NCI-H526 treated with DMSO at 0.1 percent for 48 hours (cell line): ENCODE results near the gene MMEL1.
"Not testable (repeated sequence)": the region's sequence is repeated elsewhere in the genome, so short reads cannot be mapped to it uniquely, and the experiment has no call there.

Experiments used
- DNase-seq: peaks from one replicate; lab custom pipeline; 2025; lab: John Stamatoyannopoulos, UW

Gene MMEL1, protein sequence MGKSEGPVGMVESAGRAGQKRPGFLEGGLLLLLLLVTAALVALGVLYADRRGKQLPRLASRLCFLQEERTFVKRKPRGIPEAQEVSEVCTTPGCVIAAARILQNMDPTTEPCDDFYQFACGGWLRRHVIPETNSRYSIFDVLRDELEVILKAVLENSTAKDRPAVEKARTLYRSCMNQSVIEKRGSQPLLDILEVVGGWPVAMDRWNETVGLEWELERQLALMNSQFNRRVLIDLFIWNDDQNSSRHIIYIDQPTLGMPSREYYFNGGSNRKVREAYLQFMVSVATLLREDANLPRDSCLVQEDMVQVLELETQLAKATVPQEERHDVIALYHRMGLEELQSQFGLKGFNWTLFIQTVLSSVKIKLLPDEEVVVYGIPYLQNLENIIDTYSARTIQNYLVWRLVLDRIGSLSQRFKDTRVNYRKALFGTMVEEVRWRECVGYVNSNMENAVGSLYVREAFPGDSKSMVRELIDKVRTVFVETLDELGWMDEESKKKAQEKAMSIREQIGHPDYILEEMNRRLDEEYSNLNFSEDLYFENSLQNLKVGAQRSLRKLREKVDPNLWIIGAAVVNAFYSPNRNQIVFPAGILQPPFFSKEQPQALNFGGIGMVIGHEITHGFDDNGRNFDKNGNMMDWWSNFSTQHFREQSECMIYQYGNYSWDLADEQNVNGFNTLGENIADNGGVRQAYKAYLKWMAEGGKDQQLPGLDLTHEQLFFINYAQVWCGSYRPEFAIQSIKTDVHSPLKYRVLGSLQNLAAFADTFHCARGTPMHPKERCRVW

GRCh38 chr1:2632561-2633361, at the start of gene MMEL1:
Gene MMEL1, minus strand, starts transcription at chr1:2633016. Its CDS starts 3,532 bp downstream, at chr1:2629484.
- no peak for DNase-seq

- not testable (repeated sequence) for DNase-seq
These were observed 43.9 kb upstream of the MMEL1 start for GRCh38 chr1:2676726-2677125.

DNA sequence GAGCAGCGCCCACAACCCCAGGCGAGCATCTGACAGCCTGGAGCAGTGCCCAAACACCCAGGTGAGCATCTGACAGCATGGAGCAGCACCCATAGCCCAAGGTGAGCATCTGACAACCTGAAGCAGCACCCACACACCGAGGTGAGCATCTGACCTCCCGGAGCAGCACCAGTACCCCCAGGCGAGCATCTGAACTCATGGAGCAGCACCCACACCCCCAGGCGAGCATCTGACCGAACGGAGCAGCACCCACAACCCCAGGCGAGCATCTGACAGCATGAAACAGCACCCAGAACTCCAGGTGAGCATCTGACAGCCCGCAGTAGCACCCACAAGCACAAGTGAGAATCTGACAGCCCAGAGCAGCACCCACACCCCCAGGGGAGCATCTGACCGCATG, 38.8 kb upstream of the MMEL1 start:
- DNase-seq = not testable (repeated sequence)

- DNase-seq = not testable (repeated sequence)
These were observed 27.0 kb upstream of the MMEL1 start for GRCh38 chr1:2659806-2660205.

- DNase-seq = not testable (repeated sequence)
These were observed 25.1 kb upstream of the MMEL1 start for GRCh38 chr1:2657909-2658308.

GRCh38 chr1:2657124-2657523, 24.3 kb upstream of the MMEL1 start:
- not testable (repeated sequence) for DNase-seq

- DNase-seq = not testable (repeated sequence)
These were observed 23.0 kb upstream of the MMEL1 start for GRCh38 chr1:2655598-2656434.

DNA sequence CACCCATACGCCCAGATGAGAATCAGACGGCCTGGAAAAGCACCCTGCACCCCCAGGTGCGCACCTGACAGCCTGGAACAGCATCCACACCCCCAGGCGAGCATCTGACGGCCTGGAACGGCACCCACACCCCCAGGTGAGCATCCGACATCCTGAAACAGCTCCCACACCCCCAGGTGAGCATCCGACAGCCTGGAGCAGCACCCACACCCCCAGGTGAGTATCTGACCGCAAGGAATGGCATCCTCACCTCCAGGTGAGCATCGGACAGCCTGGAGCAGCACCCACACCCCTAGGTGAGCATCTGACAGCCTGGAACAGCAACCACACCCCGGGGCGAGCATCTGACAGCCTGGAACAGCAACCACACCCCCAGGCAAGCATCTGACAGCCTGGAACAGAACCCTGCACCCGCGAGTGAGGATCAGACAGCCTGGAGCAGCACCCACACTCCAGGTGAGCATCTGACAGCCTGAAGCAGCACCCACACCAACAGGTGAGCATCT, 21.7 kb upstream of the MMEL1 start:
- DNase-seq = not testable (repeated sequence)

DNA sequence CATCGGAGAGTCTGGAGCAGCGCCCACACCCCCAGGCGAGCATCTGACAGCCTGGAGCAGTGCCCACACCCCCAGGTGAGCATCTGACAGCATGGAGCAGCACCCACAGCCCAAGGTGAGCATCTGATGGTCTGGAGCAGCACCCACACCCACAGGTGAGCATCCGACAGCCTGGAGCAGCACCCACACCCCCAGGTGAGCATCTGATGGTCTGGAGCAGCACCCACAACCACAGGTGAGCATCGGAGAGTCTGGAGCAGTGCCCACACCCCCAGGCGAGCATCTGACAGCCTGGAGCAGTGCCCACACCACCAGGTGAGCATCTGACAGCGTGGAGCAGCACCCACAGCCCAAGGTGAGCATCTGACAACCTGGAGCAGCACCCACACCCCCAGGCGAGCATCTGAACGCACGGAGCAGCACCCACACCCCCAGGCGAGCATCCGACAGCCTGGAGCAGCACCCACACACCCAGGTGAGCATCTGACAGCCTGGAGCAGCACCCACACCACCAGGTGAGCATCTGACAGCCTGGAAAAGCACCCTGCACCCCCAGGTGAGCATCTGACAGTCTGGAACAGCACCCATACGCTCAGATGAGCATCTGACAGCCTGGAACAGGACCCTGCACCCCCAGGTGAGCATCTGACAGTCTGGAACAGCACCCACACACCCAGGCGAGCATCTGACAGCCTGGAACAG, 21.1 kb upstream of the MMEL1 start:
- not testable (repeated sequence) for DNase-seq

DNA sequence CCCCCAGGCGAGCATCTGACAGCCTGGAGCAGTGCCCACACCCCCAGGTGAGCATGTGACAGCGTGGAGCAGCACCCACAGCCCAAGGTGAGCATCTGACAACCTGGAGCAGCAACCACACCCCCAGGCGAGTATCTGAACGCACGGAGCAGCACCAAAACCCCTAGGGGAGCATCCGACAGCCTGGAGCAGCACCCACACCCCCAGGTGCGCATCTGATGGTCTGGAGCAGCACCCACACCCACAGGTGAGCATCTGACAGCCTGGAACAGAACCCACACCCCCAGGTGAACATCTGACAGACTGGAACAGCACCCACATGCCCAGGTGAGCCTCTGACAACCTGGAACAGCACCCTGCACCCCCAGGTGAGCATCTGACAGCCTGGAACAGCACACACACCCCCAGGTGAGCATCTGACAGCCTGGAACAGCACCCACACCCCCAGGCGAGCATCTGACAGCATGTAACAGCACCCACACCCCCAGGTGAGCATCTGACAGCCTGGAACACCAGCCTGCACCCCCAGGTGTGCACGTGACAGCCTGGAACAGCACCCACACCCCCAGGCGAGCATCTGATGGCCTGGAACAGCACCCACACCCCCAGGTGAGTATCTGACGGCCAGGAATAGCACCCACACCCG, 20.2 kb upstream of the MMEL1 start:
- not testable (repeated sequence) for DNase-seq

- not testable (repeated sequence) for DNase-seq
These were observed 19.5 kb upstream of the MMEL1 start for GRCh38 chr1:2652152-2652925.

DNA sequence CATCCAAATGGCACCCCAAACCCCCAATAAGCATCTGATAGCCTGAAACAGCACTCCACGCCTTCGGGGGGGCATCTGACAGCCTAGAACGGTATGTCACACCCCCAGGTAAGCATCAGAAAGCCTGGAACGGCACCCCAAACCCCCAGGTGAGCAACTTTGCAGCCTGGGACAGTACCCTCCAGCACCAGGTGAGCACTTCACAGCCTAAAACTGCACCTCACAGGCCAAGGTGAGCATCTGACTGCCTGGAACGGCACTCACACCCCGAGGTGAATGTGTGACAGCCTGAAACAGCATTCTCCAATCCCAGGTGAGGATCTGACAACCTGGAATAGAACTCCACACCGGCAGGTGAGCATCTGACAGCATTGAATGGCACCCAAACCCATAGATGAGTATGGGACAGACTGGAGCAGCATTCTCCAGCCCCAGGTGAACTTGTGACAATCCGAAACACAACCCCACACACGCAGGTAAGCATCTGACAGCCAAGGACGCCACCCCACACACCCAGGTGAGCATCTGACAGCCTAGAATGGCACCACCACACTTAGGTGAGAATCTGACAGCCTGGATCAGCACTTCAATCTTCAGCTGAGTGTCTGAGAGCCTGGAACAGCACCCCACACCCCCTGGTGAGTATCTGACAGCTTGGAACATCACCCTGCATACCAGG, 18.3 kb upstream of the MMEL1 start:
- no peak for DNase-seq

DNA sequence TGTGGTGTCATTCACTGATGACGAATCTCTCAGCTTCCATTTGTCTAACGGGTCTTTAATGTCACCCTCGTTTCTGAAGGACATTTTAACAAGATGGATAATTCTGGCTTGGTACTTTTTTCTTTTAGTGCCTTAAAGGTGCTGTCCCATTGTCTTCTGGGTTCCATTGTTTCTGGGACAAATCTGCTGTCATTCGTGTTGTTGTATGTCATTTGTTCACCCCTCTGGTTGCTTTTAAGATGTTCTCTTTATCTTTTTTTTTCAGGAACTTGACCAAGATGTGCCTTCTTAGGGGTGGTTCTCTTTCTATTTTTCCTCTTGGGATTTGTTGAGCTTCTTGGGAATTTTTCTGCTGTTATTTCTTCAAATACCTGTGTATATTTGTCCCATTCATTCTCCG, 14.0 kb upstream of the MMEL1 start:
- no peak for DNase-seq

GRCh38 chr1:2645776-2646175, 13.0 kb upstream of the MMEL1 start:
- no peak for DNase-seq

DNA sequence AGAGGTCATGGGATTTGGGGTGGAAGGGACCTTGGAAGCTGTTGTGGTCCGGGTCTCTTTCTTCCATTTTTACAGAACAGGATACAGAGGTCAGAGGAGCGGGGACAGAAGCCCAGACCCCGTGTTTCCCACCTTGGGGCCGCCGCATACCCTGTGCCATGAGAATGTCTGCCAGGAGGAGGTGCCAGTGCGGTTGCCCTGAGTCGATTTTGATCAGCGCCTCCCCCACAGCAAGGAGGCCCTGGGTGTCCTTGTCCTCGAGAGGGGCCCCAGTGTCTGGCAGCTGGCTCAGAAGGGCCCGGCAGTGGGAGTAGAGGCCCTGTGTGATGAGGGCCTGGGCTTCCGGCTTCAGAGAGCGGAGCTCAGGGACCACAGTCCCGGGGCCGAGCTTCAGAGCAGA, 12.3 kb upstream of the MMEL1 start:
- DNase-seq = no peak

GRCh38 chr1:2644591-2645101, 11.8 kb upstream of the MMEL1 start:
- DNase-seq = no peak

GRCh38 chr1:2644171-2644570, 11.4 kb upstream of the MMEL1 start:
- DNase-seq = no peak

DNA sequence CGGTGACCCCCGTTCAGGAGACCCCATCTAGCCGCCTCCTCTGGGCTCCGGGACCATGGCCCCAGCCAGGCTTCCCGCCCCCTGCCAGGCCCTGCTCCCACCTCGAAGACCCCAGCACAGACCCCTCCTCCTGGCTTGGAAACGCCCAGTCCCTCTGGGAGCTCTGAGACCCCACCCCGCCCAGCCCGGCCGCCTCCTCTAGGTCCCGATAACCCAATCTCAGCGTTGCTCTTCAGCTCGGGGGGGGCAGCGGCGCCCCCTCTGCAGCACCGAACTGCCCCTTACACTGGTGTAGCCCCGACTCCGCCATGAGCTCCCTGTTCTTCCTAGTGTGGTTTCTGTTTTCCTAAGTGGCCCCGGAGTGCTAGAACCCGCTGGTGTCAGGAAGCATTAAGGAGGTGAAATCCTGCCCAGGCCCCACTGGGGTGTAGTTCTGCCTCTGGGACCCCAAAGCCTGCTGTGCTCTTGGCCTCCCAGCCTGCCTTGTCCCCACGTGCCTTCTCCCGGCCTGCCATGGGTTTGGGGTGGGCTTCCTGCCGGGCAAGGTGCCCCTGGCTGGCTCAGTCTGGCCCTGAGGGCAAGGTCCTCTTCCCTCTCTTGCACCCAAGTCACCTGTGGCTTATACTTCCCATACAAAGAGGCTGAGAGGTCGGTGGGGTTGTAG, 10.7 kb upstream of the MMEL1 start:
- DNase-seq = no peak
